BLaER1 treated with 17β-estradiol and CSF1 and Interleukin-3, amounts not matched to agents 10 nM and 100 nM (cell line): ENCODE data around the gene NBPF1.
"Not testable (repeated sequence)": the region's sequence is repeated elsewhere in the genome, so short reads cannot be mapped to it uniquely, and the experiment has no call there.

ENCODE experiments used
- H3K27ac ChIP-seq, 11 experiments: shearing (Covaris generic); formaldehyde crosslinking; 2 replicates each; pipeline ENCODE4 v1.8.1; 2022
- H3K27me3 ChIP-seq, 11 experiments: shearing (Covaris generic); formaldehyde crosslinking; 2 replicates each; pipeline ENCODE4 v1.8.1; 2022
- H3K36me3 ChIP-seq, 11 experiments: shearing (Covaris generic); formaldehyde crosslinking; 2 replicates each; pipeline ENCODE4 v1.8.1; 2022
- H3K4me1 ChIP-seq, 10 experiments: shearing (Covaris generic); formaldehyde crosslinking; 2 replicates each; pipeline ENCODE4 v1.8.1; 2022
- H3K4me2 ChIP-seq, 11 experiments: shearing (Covaris generic); formaldehyde crosslinking; 2 replicates each; pipeline ENCODE4 v1.8.1; 2022
- H3K4me3 ChIP-seq, 10 experiments: shearing (Covaris generic); formaldehyde crosslinking; 2 replicates each; pipeline ENCODE4 v1.8.1; 2022
- H3K9ac ChIP-seq, 11 experiments: shearing (Covaris generic); formaldehyde crosslinking; 2 replicates each; pipeline ENCODE4 v1.8.1; 2022
- H3K9me3 ChIP-seq, 11 experiments: shearing (Covaris generic); formaldehyde crosslinking; replicated peaks in 1 of 11; 2 replicates each; pipeline ENCODE4 v1.8.1; 2022
- H4K20me1 ChIP-seq, 11 experiments: shearing (Covaris generic); formaldehyde crosslinking; 2 replicates each; pipeline ENCODE4 v1.8.1; 2022
- Cebpa-rat ChIP-seq, 11 experiments: shearing (Covaris generic); IDR thresholded peaks; 2 replicates each; pipeline ENCODE4 v1.8.1; 2022

Gene NBPF1

GRCh38 chr1:16628361-16629111, 15.2 kb upstream of the NBPF1 start:
- no peak overlapping the region; a peak in 2 of 22 replicates for H3K27ac ChIP-seq
- no peaks in the 10 kb centered on the region for H3K27me3 ChIP-seq
- peaks cover 14 to 47% (median 38%) of the 10 kb centered on the region in 10 experiments for H3K4me1 ChIP-seq
- peaks cover 75 to 94% (median 86%) of the 10 kb centered on the region in 11 experiments for H3K36me3 ChIP-seq
- peak overlapping the region; percentile 34 to 70 (median 45) for H3K4me2 ChIP-seq
- H3K9ac ChIP-seq, result peak overlapping the region in 9 of 11 experiments; percentile 0 to 30 (median 7); a peak in 7 of 22 replicates
- TF ChIP-seq Cebpa-rat (IDR thresholded peaks at IDR 0.05), result no peak
- no peaks in the 10 kb centered on the region for H3K9me3 ChIP-seq
- H4K20me1 ChIP-seq, result peaks cover 0 to 76% (median 42%) of the 10 kb centered on the region in 11 experiments; a peak in 17 of 22 replicates
- H3K4me3 ChIP-seq, result no peak overlapping the region

- H4K20me1 ChIP-seq, result peaks cover 0 to 79% (median 52%) of the 10 kb centered on the region in 11 experiments; a peak in 17 of 22 replicates
- not testable (repeated sequence) for H3K27me3 ChIP-seq, H3K4me2 ChIP-seq, H3K4me3 ChIP-seq, H3K27ac ChIP-seq, H3K9me3 ChIP-seq
- H3K36me3 ChIP-seq, result peaks cover 70 to 94% (median 87%) of the 10 kb centered on the region in 11 experiments
- H3K4me1 ChIP-seq, result peaks cover 14 to 52% (median 38%) of the 10 kb centered on the region in 10 experiments
- H3K9ac ChIP-seq, result peak overlapping the region in 2 of 11 experiments; percentile 4; a peak in 2 of 22 replicates
These were observed 13.1 kb upstream of the NBPF1 start for GRCh38 chr1:16626409-16626983.

- H3K4me1 ChIP-seq, result peaks cover 14 to 52% (median 38%) of the 10 kb centered on the region in 10 experiments
- no peaks in the 10 kb centered on the region for H3K27me3 ChIP-seq
- H3K4me2 ChIP-seq, result no peak overlapping the region
- peaks cover 62 to 91% (median 82%) of the 10 kb centered on the region in 11 experiments for H3K36me3 ChIP-seq
- no peak for TF ChIP-seq Cebpa-rat (IDR thresholded peaks at IDR 0.05)
- no peak overlapping the region for H3K4me3 ChIP-seq
- peak overlapping the region in 3 of 11 experiments; percentile 0 to 4 (median 4); a peak in 3 of 22 replicates for H3K9ac ChIP-seq
- no peak overlapping the region for H3K27ac ChIP-seq
- H4K20me1 ChIP-seq, result peaks cover 0 to 79% (median 52%) of the 10 kb centered on the region in 11 experiments; a peak in 18 of 22 replicates
- H3K9me3 ChIP-seq, result no peaks in the 10 kb centered on the region
These were observed 12.4 kb upstream of the NBPF1 start for GRCh38 chr1:16625497-16626408.

GRCh38 chr1:16623812-16624719, 10.7 kb upstream of the NBPF1 start:
- not testable (repeated sequence) for H3K9me3 ChIP-seq, H3K27me3 ChIP-seq, H3K4me3 ChIP-seq
- peaks cover 0 to 76% (median 41%) of the 10 kb centered on the region in 11 experiments; a peak in 18 of 22 replicates for H4K20me1 ChIP-seq
- H3K36me3 ChIP-seq, result peaks cover 45 to 86% (median 71%) of the 10 kb centered on the region in 11 experiments
- H3K9ac ChIP-seq, result peak overlapping the region in 9 of 11 experiments; percentile 2 to 53 (median 30); a peak in 13 of 22 replicates
- H3K27ac ChIP-seq, result peak overlapping the region in 3 of 11 experiments; percentile 10 to 32 (median 11); a peak in 2 of 22 replicates
- H3K4me2 ChIP-seq, result peak overlapping the region in 8 of 11 experiments; percentile 11 to 85 (median 58); a peak in 16 of 22 replicates
- peaks cover 9 to 44% (median 31%) of the 10 kb centered on the region in 10 experiments for H3K4me1 ChIP-seq

GRCh38 chr1:16623337-16623736, 10.0 kb upstream of the NBPF1 start:
- H3K27ac ChIP-seq, H3K27me3 ChIP-seq, H3K4me3 ChIP-seq, H3K9me3 ChIP-seq: not testable (repeated sequence)
- peak overlapping the region in 3 of 11 experiments; percentile 30 to 53 (median 45); a peak in 1 of 22 replicates for H3K9ac ChIP-seq
- peak overlapping the region in 6 of 11 experiments; percentile 40 to 85 (median 65); a peak in 8 of 22 replicates for H3K4me2 ChIP-seq
- peaks cover 2 to 37% (median 24%) of the 10 kb centered on the region in 10 experiments for H3K4me1 ChIP-seq
- peaks cover 0 to 69% (median 34%) of the 10 kb centered on the region in 11 experiments; a peak in 18 of 22 replicates for H4K20me1 ChIP-seq
- peaks cover 43 to 85% (median 70%) of the 10 kb centered on the region in 11 experiments for H3K36me3 ChIP-seq

GRCh38 chr1:16621681-16622315, 8.4 kb upstream of the NBPF1 start:
- not testable (repeated sequence) for H3K27me3 ChIP-seq, H3K27ac ChIP-seq, H3K9me3 ChIP-seq, H3K4me3 ChIP-seq, H3K4me2 ChIP-seq
- H3K36me3 ChIP-seq, result peaks cover 47 to 89% (median 63%) of the 10 kb centered on the region in 11 experiments
- H3K4me1 ChIP-seq, result peaks cover 0 to 24% (median 14%) of the 10 kb centered on the region in 10 experiments; a peak in 15 of 20 replicates
- peak overlapping the region in 1 of 11 experiments; percentile 2; a peak in 1 of 22 replicates for H3K9ac ChIP-seq
- peaks cover 0 to 73% (median 32%) of the 10 kb centered on the region in 11 experiments; a peak in 18 of 22 replicates for H4K20me1 ChIP-seq

GRCh38 chr1:16621300-16621658, 7.9 kb upstream of the NBPF1 start:
- H3K4me3 ChIP-seq, result no peak overlapping the region
- peaks cover 43 to 85% (median 59%) of the 10 kb centered on the region in 11 experiments for H3K36me3 ChIP-seq
- H3K27ac ChIP-seq, result no peak overlapping the region

GRCh38 chr1:16619803-16620501, 6.6 kb upstream of the NBPF1 start:
- Histone ChIP-seq H3K27ac (peak overlapping the region in 1 of 11 experiments; percentile 4; a peak in 1 of 22 replicates), H3K4me1 (peaks cover 0 to 20% (median 14%) of the 10 kb centered on the region in 10 experiments; a peak in 15 of 20 replicates), H4K20me1 (peaks cover 0 to 59% (median 20%) of the 10 kb centered on the region in 11 experiments; a peak in 18 of 22 replicates), H3K36me3 (peaks cover 33 to 74% (median 49%) of the 10 kb centered on the region in 11 experiments)
- not testable (repeated sequence) for H3K4me3 ChIP-seq, H3K9ac ChIP-seq, H3K27me3 ChIP-seq, H3K4me2 ChIP-seq, H3K9me3 ChIP-seq

More at GRCh38 chr1:16621300-16621658, 7.9 kb upstream of the NBPF1 start:
- no peak overlapping the region for H3K4me2 ChIP-seq
- no peaks in the 10 kb centered on the region for H3K9me3 ChIP-seq
- no peak for TF ChIP-seq Cebpa-rat (IDR thresholded peaks at IDR 0.05)
- peaks cover 0 to 69% (median 29%) of the 10 kb centered on the region in 11 experiments; a peak in 18 of 22 replicates for H4K20me1 ChIP-seq
- no peaks in the 10 kb centered on the region for H3K27me3 ChIP-seq
- H3K4me1 ChIP-seq, result peaks cover 0 to 24% (median 14%) of the 10 kb centered on the region in 10 experiments; a peak in 15 of 20 replicates
- peak overlapping the region in 1 of 11 experiments; percentile 2; a peak in 1 of 22 replicates for H3K9ac ChIP-seq
